ENCODE results near the gene OPA3. TPM values are rescaled to one million over a fixed set of nuclear protein-coding genes. Genes with fewer than 3 reads are reported as not detected.
A peak's percentile ranks its signal among the peaks of the same experiment; 100 is the strongest.

OPA3 gene
- total and polyA plus RNA-seq, 2 donors: 3.4 to 7.4 TPM

GRCh38 chr19:45485305-45486077 lies 99.1 kb downstream of the OPA3 start:
- Histone ChIP-seq H3K4me1 (ENCODE audit: control insufficient read depth in 2 of 2, insufficient read depth in 2 of 2, low read length in 2 of 2) (peaks cover 0 to 10% of the 10 kb centered on the region in 2 donors), H3K36me3 (ENCODE audit: control insufficient read depth in 2 of 2, insufficient read depth in 2 of 2, low read length in 1 of 2) (no peaks in the 10 kb centered on the region), H3K9me3 (ENCODE audit: control insufficient read depth in 2 of 2, insufficient read depth in 1 of 2, low read length in 1 of 2) (no peaks in the 10 kb centered on the region), H3K27me3 (ENCODE audit: control insufficient read depth in 2 of 2, insufficient read depth in 1 of 2, low read length in 1 of 2) (peaks cover 0 to 17% of the 10 kb centered on the region in 2 donors), H3K4me3 (ENCODE audit: low read length in 2 of 2) (peak overlapping the region; percentile 53 to 61), H3K27ac (ENCODE audit: low read depth in 1 of 2, low read length in 1 of 2) (no peak overlapping the region)
- DNase-seq (ENCODE audit: low read depth in 6 of 9, low spot score in 9 of 9): peak; percentile 85 to 97 (median 92)
- WGBS: under 1% methylated on average over 35 of the region's 35 CpGs

- WGBS: 93% methylated on average over 13 of the region's 13 CpGs
- H3K4me3 ChIP-seq (ENCODE audit: low read length in 2 of 2): no peak overlapping the region
These were observed 100.2 kb downstream of the OPA3 start for GRCh38 chr19:45484273-45484945.

GRCh38 chr19:45483033-45483432 lies 101.6 kb downstream of the OPA3 start:
- no peaks in the 10 kb centered on the region for H3K36me3 ChIP-seq (ENCODE audit: control insufficient read depth in 2 of 2, insufficient read depth in 2 of 2, low read length in 1 of 2)
- peaks cover 3 to 15% of the 10 kb centered on the region in 2 donors for H3K27me3 ChIP-seq (ENCODE audit: control insufficient read depth in 2 of 2, insufficient read depth in 1 of 2, low read length in 1 of 2)
- no peak for DNase-seq (ENCODE audit: low read depth in 6 of 9, low spot score in 9 of 9)
- no peaks in the 10 kb centered on the region for H3K9me3 ChIP-seq (ENCODE audit: control insufficient read depth in 2 of 2, insufficient read depth in 1 of 2, low read length in 1 of 2)
- H3K4me1 ChIP-seq (ENCODE audit: control insufficient read depth in 2 of 2, insufficient read depth in 2 of 2, low read length in 2 of 2): peaks cover 0 to 21% of the 10 kb centered on the region in 2 donors
- no peak overlapping the region for H3K27ac ChIP-seq (ENCODE audit: low read depth in 1 of 2, low read length in 1 of 2)
- WGBS: 92% methylated on average over 5 of the region's 5 CpGs
- no peak overlapping the region for H3K4me3 ChIP-seq (ENCODE audit: low read length in 2 of 2)

More at GRCh38 chr19:45484273-45484945, 100.2 kb downstream of the OPA3 start:
- H3K9me3 ChIP-seq (ENCODE audit: control insufficient read depth in 2 of 2, insufficient read depth in 1 of 2, low read length in 1 of 2): no peaks in the 10 kb centered on the region
- H3K27me3 ChIP-seq (ENCODE audit: control insufficient read depth in 2 of 2, insufficient read depth in 1 of 2, low read length in 1 of 2): peaks cover 1 to 17% of the 10 kb centered on the region in 2 donors
- no peak for DNase-seq (ENCODE audit: low read depth in 6 of 9, low spot score in 9 of 9)
- H3K27ac ChIP-seq (ENCODE audit: low read depth in 1 of 2, low read length in 1 of 2): no peak overlapping the region
- H3K4me1 ChIP-seq (ENCODE audit: control insufficient read depth in 2 of 2, insufficient read depth in 2 of 2, low read length in 2 of 2): peaks cover 0 to 10% of the 10 kb centered on the region in 2 donors
- H3K36me3 ChIP-seq (ENCODE audit: control insufficient read depth in 2 of 2, insufficient read depth in 2 of 2, low read length in 1 of 2): no peaks in the 10 kb centered on the region

GRCh38 chr19:45478454-45479238 lies 106.0 kb downstream of the OPA3 start:
- H3K27ac ChIP-seq (ENCODE audit: low read depth in 1 of 2, low read length in 1 of 2): peak overlapping the region; percentile 79 to 92
- no peaks in the 10 kb centered on the region for H3K36me3 ChIP-seq (ENCODE audit: control insufficient read depth in 2 of 2, insufficient read depth in 2 of 2, low read length in 1 of 2)
- peaks cover 0 to 5% of the 10 kb centered on the region in 2 donors for H3K9me3 ChIP-seq (ENCODE audit: control insufficient read depth in 2 of 2, insufficient read depth in 1 of 2, low read length in 1 of 2)
- H3K27me3 ChIP-seq (ENCODE audit: control insufficient read depth in 2 of 2, insufficient read depth in 1 of 2, low read length in 1 of 2): peaks cover 25 to 51% of the 10 kb centered on the region in 2 donors
- peak in 8 of 9 donors; percentile 88 to 97 (median 94) for DNase-seq (ENCODE audit: low read depth in 6 of 9, low spot score in 9 of 9)
- peak overlapping the region; percentile 53 for H3K4me3 ChIP-seq (ENCODE audit: low read length in 2 of 2)
- H3K4me1 ChIP-seq (ENCODE audit: control insufficient read depth in 2 of 2, insufficient read depth in 2 of 2, low read length in 2 of 2): peaks cover 0 to 20% of the 10 kb centered on the region in 2 donors
- WGBS: under 1% methylated on average over 39 of the region's 39 CpGs

- Histone ChIP-seq H3K9me3 (ENCODE audit: control insufficient read depth in 2 of 2, insufficient read depth in 1 of 2, low read length in 1 of 2) (peaks cover 0 to 5% of the 10 kb centered on the region in 2 donors), H3K36me3 (ENCODE audit: control insufficient read depth in 2 of 2, insufficient read depth in 2 of 2, low read length in 1 of 2) (no peaks in the 10 kb centered on the region), H3K27me3 (ENCODE audit: control insufficient read depth in 2 of 2, insufficient read depth in 1 of 2, low read length in 1 of 2) (peaks cover 32 to 59% of the 10 kb centered on the region in 2 donors), H3K4me1 (ENCODE audit: control insufficient read depth in 2 of 2, insufficient read depth in 2 of 2, low read length in 2 of 2) (peaks cover 0 to 20% of the 10 kb centered on the region in 2 donors), H3K4me3 (ENCODE audit: low read length in 2 of 2) (peak overlapping the region; percentile 53), H3K27ac (ENCODE audit: low read depth in 1 of 2, low read length in 1 of 2) (peak overlapping the region; percentile 79 to 92)
- 11% methylated on average over 12 of the region's 12 CpGs for WGBS
- no peak for DNase-seq (ENCODE audit: low read depth in 6 of 9, low spot score in 9 of 9)
These were observed 106.7 kb downstream of the OPA3 start for GRCh38 chr19:45477713-45478453.

Other genes with a start within 250 kb of the OPA3 start
- 2.5 TPM for gene KLC3, start 244.1 kb downstream of the OPA3 start, total RNA-seq
- gene KLC3, start 244.1 kb downstream of the OPA3 start, polyA plus RNA-seq: 5.5 TPM
- 5.0 TPM for gene ERCC2, start 214.2 kb downstream of the OPA3 start, total RNA-seq
- 14.2 TPM for gene ERCC2, start 214.2 kb downstream of the OPA3 start, polyA plus RNA-seq
- gene PPP1R13L, start 179.7 kb downstream of the OPA3 start, total RNA-seq: 1.7 TPM
- gene PPP1R13L, start 179.7 kb downstream of the OPA3 start, polyA plus RNA-seq: 41.6 TPM
- gene POLR1G, start 178.2 kb downstream of the OPA3 start, total RNA-seq: 5.8 TPM
- 1.8 TPM for gene POLR1G, start 178.2 kb downstream of the OPA3 start, polyA plus RNA-seq
- gene ERCC1, start 160.9 kb downstream of the OPA3 start, total RNA-seq: 61.6 TPM
- 42.6 TPM for gene ERCC1, start 160.9 kb downstream of the OPA3 start, polyA plus RNA-seq
- 6.1 TPM for gene FOSB, start 116.8 kb downstream of the OPA3 start, total RNA-seq
- 7.1 TPM for gene FOSB, start 116.8 kb downstream of the OPA3 start, polyA plus RNA-seq
- 1.6 TPM for gene RTN2, start 87.8 kb downstream of the OPA3 start, total RNA-seq
- gene RTN2, start 87.8 kb downstream of the OPA3 start, polyA plus RNA-seq: 5.0 TPM
- gene PPM1N, start 86.4 kb downstream of the OPA3 start, total RNA-seq: 4.8 TPM
- gene PPM1N, start 86.4 kb downstream of the OPA3 start, polyA plus RNA-seq: 4.0 TPM
- 61.2 TPM for gene VASP, start 77.3 kb downstream of the OPA3 start, total RNA-seq
- 138 TPM for gene VASP, start 77.3 kb downstream of the OPA3 start, polyA plus RNA-seq
- 0.09 TPM for gene GPR4, start 17.4 kb upstream of the OPA3 start, total RNA-seq
- gene GPR4, start 17.4 kb upstream of the OPA3 start, polyA plus RNA-seq: 1.3 TPM
- 19.3 TPM for gene EML2, start 54.6 kb upstream of the OPA3 start, total RNA-seq
- 55.2 TPM for gene EML2, start 54.6 kb upstream of the OPA3 start, polyA plus RNA-seq
- gene GIPR, start 83.4 kb upstream of the OPA3 start, total RNA-seq: 0.14 TPM
- gene GIPR, start 83.4 kb upstream of the OPA3 start, polyA plus RNA-seq: 1.6 TPM
- gene SNRPD2, start 107.2 kb upstream of the OPA3 start, total RNA-seq: 711 TPM
- gene SNRPD2, start 107.2 kb upstream of the OPA3 start, polyA plus RNA-seq: 395 TPM
- gene QPCTL, start 107.9 kb upstream of the OPA3 start, total RNA-seq: 3.1 TPM
- 8.2 TPM for gene QPCTL, start 107.9 kb upstream of the OPA3 start, polyA plus RNA-seq
- gene FBXO46, start 146.1 kb upstream of the OPA3 start, total RNA-seq: 6.8 TPM
- 18.8 TPM for gene FBXO46, start 146.1 kb upstream of the OPA3 start, polyA plus RNA-seq
- gene MEIOSIN, start 148.6 kb upstream of the OPA3 start, total RNA-seq: not detected
- gene MEIOSIN, start 148.6 kb upstream of the OPA3 start, polyA plus RNA-seq: 0.02 TPM
- gene SIX5, start 184.4 kb upstream of the OPA3 start, total RNA-seq: 1.7 TPM
- 7.0 TPM for gene SIX5, start 184.4 kb upstream of the OPA3 start, polyA plus RNA-seq
- 3.9 TPM for gene DMPK, start 197.7 kb upstream of the OPA3 start, total RNA-seq
- gene DMPK, start 197.7 kb upstream of the OPA3 start, polyA plus RNA-seq: 59.4 TPM
- 12.4 TPM for gene DMWD, start 208.0 kb upstream of the OPA3 start, total RNA-seq
- gene DMWD, start 208.0 kb upstream of the OPA3 start, polyA plus RNA-seq: 18.1 TPM
- not detected for gene RSPH6A, start 230.5 kb upstream of the OPA3 start, total RNA-seq
- gene RSPH6A, start 230.5 kb upstream of the OPA3 start, polyA plus RNA-seq: 0.14 TPM